HL-60 (cell line): ENCODE data around the gene NCOR2.

Source experiments
- DNase-seq, 2 experiments: peaks; one replicate each; pipeline ENCODE4 v3.0.0-alpha.2; 2010 to 2020; ENCODE audit warnings: low read depth in 1 of 2, low spot score in 1 of 2
- H3K27ac ChIP-seq: fragments of 250-450 bp; sonication (Bioruptor Pico); replicated peaks from 2 replicates; pipeline ENCODE4 v1.5.1; 2020; ENCODE audit warnings: mild to moderate bottlenecking, moderate library complexity
- H3K27me3 ChIP-seq: fragments of 250-450 bp; sonication (Bioruptor Pico); 2 replicates; pipeline ENCODE4 v1.5.1; 2021; ENCODE audit warnings: mild to moderate bottlenecking, moderate library complexity; ENCODE audit not compliant: insufficient read depth, poor library complexity, severe bottlenecking
- H3K4me3 ChIP-seq: replicated peaks from 2 replicates; pipeline ENCODE4 v1.5.1; 2011; ENCODE audit warnings: mild to moderate bottlenecking, control low read depth, low read length; ENCODE audit not compliant: insufficient read depth
- CTCF ChIP-seq: IDR thresholded peaks from one replicate; pipeline ENCODE4 v1.5.1; 2011; ENCODE audit warnings: low read length, control low read depth, inconsistent platforms; ENCODE audit not compliant: insufficient read depth
- GABPA ChIP-seq: IDR thresholded peaks from 2 replicates; pipeline ENCODE4 v1.6.1; 2012; ENCODE audit warnings: low read depth
- POLR2AphosphoS5 ChIP-seq: IDR thresholded peaks from 2 replicates; pipeline ENCODE4 v1.6.1; 2012; ENCODE audit warnings: low read depth
- SPI1 ChIP-seq: IDR thresholded peaks from 2 replicates; pipeline ENCODE4 v1.6.1; 2012; ENCODE audit warnings: low read depth, mild to moderate bottlenecking, borderline replicate concordance
- TF ChIP-seq, protein P1 (sequence below): IDR thresholded peaks from 2 replicates; pipeline ENCODE4 v1.6.1; 2012; ENCODE audit warnings: low read depth; ENCODE audit not compliant: insufficient replicate concordance

The NCOR2 gene

GRCh38 chr12:124565656-124566160, 1.7 kb downstream of the NCOR2 start:
- TF ChIP-seq GABPA (no peak), SPI1 (no peak), POLR2AphosphoS5 (no peak), CTCF (no peak)
- TF ChIP-seq, protein P1, sequence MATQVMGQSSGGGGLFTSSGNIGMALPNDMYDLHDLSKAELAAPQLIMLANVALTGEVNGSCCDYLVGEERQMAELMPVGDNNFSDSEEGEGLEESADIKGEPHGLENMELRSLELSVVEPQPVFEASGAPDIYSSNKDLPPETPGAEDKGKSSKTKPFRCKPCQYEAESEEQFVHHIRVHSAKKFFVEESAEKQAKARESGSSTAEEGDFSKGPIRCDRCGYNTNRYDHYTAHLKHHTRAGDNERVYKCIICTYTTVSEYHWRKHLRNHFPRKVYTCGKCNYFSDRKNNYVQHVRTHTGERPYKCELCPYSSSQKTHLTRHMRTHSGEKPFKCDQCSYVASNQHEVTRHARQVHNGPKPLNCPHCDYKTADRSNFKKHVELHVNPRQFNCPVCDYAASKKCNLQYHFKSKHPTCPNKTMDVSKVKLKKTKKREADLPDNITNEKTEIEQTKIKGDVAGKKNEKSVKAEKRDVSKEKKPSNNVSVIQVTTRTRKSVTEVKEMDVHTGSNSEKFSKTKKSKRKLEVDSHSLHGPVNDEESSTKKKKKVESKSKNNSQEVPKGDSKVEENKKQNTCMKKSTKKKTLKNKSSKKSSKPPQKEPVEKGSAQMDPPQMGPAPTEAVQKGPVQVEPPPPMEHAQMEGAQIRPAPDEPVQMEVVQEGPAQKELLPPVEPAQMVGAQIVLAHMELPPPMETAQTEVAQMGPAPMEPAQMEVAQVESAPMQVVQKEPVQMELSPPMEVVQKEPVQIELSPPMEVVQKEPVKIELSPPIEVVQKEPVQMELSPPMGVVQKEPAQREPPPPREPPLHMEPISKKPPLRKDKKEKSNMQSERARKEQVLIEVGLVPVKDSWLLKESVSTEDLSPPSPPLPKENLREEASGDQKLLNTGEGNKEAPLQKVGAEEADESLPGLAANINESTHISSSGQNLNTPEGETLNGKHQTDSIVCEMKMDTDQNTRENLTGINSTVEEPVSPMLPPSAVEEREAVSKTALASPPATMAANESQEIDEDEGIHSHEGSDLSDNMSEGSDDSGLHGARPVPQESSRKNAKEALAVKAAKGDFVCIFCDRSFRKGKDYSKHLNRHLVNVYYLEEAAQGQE, result no peak
- Histone ChIP-seq H3K4me3 (peak overlapping the region; percentile 97), H3K27ac (no peak overlapping the region), H3K27me3 (no peaks in the 10 kb centered on the region)
- DNase-seq, result no peak

GRCh38 chr12:124564971-124565491, 2.4 kb downstream of the NCOR2 start:
- no peak for DNase-seq
- TF ChIP-seq POLR2AphosphoS5 (no peak), GABPA (no peak), CTCF (no peak), SPI1 (no peak)
- TF ChIP-seq, protein P1, result no peak
- Histone ChIP-seq H3K27me3 (no peaks in the 10 kb centered on the region), H3K4me3 (no peak overlapping the region), H3K27ac (no peak overlapping the region)

DNA sequence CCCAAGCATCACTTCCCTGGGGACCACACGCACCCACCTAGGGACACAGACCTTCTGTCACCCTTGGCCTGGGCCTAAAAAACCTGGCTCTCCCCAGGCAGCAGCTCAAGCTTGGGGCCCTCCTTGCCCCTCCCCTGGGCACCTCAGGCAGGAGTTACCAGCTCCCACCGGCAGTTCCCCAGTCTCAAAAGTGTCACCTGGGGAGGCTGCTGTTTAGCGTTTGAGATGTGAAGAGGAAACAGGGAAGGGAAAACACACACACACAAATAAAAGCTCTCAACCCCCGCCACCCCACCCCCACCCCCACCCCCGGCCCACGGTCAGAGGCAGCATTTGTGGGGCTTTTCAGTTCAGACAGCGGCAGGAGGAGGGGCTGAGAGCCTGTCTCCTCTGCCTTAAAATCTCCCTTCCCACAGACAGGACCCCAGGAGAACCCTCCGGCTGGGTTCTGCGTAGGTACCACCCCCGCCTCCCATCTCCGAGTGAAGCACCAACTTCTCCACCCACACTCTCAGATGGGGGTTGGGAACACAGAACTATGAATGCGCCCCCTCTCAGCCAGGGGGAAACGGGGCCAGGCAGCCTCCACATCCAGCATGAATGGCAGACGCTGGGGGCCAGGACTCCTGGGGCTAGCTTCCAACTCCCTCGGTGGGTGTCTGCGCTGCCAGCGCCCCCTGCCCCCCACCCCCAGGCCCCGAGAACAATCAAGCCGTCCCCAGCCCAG, 3.0 kb downstream of the NCOR2 start:
- no peaks in the 10 kb centered on the region for H3K27me3 ChIP-seq
- H3K4me3 ChIP-seq, result no peak overlapping the region
- no peak for DNase-seq
- H3K27ac ChIP-seq, result no peak overlapping the region
- TF ChIP-seq SPI1 (no peak), CTCF (no peak), POLR2AphosphoS5 (no peak), GABPA (no peak)
- TF ChIP-seq, protein P1, result no peak
